Calu3 (cell line): ENCODE results near the gene FAM107B. TPM values are rescaled to one million over a fixed set of nuclear protein-coding genes. Genes with fewer than 3 reads are reported as not detected.

Source experiments
- BruUV-seq: library from RNA; stranded (reverse); fragments of 400-500 nt; replicated peaks from 2 replicates; lab custom pipeline; 2021; lab: Mats Ljungman, UMichigan
- CTCF ChIA-PET: fragments of 300-600 bp; sonication (Branson Sonifier 250); formaldehyde crosslinking; loops from one replicate; lab custom pipeline; 2022; ENCODE audit warnings: antibody characterized with exemption; lab: Charles Lee
- DNase-seq: peaks from one replicate; pipeline ENCODE4 v3.0.0; 2022
- H3K27ac Mint-ChIP-seq: one replicate; pipeline ENCODE4 v1.8.0; 2022; ENCODE audit warnings: mixed read lengths; ENCODE audit not compliant: unreplicated experiment
- H3K27me3 Mint-ChIP-seq: one replicate; pipeline ENCODE4 v1.8.0; 2022; ENCODE audit warnings: mixed read lengths; ENCODE audit not compliant: unreplicated experiment
- H3K36me3 Mint-ChIP-seq: one replicate; pipeline ENCODE4 v1.8.0; 2022; ENCODE audit warnings: mild to moderate bottlenecking, moderate library complexity, mixed read lengths; ENCODE audit not compliant: insufficient read depth, unreplicated experiment
- H3K4me1 Mint-ChIP-seq: one replicate; pipeline ENCODE4 v1.8.0; 2022; ENCODE audit warnings: mild to moderate bottlenecking, low read depth, mixed read lengths; ENCODE audit not compliant: unreplicated experiment
- H3K4me3 Mint-ChIP-seq: one replicate; pipeline ENCODE4 v1.8.0; 2022; ENCODE audit warnings: mild to moderate bottlenecking, low read depth, moderate library complexity, mixed read lengths; ENCODE audit not compliant: unreplicated experiment
- H3K9me3 Mint-ChIP-seq: one replicate; pipeline ENCODE4 v1.8.0; 2022; ENCODE audit warnings: low read depth, mixed read lengths; ENCODE audit not compliant: unreplicated experiment
- intact Hi-C: fragments of 100-400 bp; cut with micrococcal nuclease; formaldehyde crosslinking; loops from one replicate; pipeline ENCODE4 v1.10.0; 2022; ENCODE audit not compliant: unreplicated experiment
- total RNA-seq: library from RNA; stranded (reverse); gene quantifications from 2 replicates; pipeline ENCODE4 v1.2.3, GENCODE V29; 2022
- TF ChIP-seq, protein P1 (sequence below): fragments of 200-600 bp; IDR thresholded peaks from one replicate; pipeline ENCODE4 v1.8.0; 2022; ENCODE audit warnings: antibody characterized with exemption; ENCODE audit not compliant: unreplicated experiment

The FAM107B gene
- total RNA-seq, 1 experiment from 2014 or later = 168 TPM

DNA sequence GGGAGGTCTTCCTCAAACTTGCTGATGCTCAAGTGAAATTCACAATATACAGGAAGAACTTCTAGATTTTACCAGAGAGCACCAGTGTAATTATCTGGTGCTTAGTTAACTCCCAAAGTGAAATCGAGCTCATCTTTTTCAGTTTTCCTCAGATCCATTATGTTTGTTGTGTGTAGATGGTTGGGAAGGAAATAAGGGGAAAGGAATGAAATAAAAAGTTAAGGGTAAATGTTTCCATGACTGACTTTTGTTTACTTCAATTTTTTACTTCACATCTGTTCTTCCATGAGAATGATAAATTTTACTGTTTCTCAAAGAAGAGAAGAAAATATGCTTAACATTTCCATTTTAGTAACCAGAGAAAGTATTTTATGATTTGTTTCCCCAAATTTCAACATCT, 21.3 kb downstream of the FAM107B start:
- peaks cover 15% of the 10 kb centered on the region for H3K4me1 Mint-ChIP-seq
- H3K27me3 Mint-ChIP-seq = no peaks in the 10 kb centered on the region
- CTCF ChIA-PET = no interaction called here
- no peak overlapping the region for H3K4me3 Mint-ChIP-seq
- peaks cover 2% of the 10 kb centered on the region for H3K9me3 Mint-ChIP-seq
- no peak overlapping the region for H3K27ac Mint-ChIP-seq
- TF ChIP-seq, protein P1, sequence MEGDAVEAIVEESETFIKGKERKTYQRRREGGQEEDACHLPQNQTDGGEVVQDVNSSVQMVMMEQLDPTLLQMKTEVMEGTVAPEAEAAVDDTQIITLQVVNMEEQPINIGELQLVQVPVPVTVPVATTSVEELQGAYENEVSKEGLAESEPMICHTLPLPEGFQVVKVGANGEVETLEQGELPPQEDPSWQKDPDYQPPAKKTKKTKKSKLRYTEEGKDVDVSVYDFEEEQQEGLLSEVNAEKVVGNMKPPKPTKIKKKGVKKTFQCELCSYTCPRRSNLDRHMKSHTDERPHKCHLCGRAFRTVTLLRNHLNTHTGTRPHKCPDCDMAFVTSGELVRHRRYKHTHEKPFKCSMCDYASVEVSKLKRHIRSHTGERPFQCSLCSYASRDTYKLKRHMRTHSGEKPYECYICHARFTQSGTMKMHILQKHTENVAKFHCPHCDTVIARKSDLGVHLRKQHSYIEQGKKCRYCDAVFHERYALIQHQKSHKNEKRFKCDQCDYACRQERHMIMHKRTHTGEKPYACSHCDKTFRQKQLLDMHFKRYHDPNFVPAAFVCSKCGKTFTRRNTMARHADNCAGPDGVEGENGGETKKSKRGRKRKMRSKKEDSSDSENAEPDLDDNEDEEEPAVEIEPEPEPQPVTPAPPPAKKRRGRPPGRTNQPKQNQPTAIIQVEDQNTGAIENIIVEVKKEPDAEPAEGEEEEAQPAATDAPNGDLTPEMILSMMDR = no peak
- peaks cover 5% of the 10 kb centered on the region for H3K36me3 Mint-ChIP-seq
- BruUV-seq = no TSS peak
- intact Hi-C loops = no loop called here
- DNase-seq = no peak

DNA sequence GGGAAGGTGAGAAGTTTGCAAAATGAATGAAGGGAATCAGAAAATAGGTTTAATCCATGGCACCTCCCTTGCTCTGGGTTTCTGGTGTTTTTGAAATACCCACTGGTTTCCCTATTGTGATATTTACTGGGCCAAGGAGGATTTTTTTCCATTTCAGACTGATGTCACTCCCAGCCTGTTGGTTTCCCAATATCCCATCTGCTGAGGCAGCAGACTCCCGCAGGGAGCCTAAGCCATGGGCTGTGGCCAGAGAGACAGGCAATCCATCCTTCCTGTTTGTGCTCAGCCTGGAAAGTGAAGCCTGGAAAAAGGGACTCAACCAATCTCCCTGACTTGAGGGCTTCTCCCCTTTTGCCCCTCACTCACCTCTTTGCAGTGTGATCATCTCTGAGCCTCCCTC, 22.8 kb downstream of the FAM107B start:
- DNase-seq = no peak
- no TSS peak for BruUV-seq
- TF ChIP-seq, protein P1 = no peak
- CTCF ChIA-PET = no interaction called here
- peaks cover 24% of the 10 kb centered on the region for H3K4me1 Mint-ChIP-seq
- H3K4me3 Mint-ChIP-seq = no peak overlapping the region
- peaks cover 5% of the 10 kb centered on the region for H3K36me3 Mint-ChIP-seq
- no peak overlapping the region for H3K27ac Mint-ChIP-seq
- no peaks in the 10 kb centered on the region for H3K27me3 Mint-ChIP-seq
- intact Hi-C loops = no loop called here
- peaks cover 2% of the 10 kb centered on the region for H3K9me3 Mint-ChIP-seq

DNA sequence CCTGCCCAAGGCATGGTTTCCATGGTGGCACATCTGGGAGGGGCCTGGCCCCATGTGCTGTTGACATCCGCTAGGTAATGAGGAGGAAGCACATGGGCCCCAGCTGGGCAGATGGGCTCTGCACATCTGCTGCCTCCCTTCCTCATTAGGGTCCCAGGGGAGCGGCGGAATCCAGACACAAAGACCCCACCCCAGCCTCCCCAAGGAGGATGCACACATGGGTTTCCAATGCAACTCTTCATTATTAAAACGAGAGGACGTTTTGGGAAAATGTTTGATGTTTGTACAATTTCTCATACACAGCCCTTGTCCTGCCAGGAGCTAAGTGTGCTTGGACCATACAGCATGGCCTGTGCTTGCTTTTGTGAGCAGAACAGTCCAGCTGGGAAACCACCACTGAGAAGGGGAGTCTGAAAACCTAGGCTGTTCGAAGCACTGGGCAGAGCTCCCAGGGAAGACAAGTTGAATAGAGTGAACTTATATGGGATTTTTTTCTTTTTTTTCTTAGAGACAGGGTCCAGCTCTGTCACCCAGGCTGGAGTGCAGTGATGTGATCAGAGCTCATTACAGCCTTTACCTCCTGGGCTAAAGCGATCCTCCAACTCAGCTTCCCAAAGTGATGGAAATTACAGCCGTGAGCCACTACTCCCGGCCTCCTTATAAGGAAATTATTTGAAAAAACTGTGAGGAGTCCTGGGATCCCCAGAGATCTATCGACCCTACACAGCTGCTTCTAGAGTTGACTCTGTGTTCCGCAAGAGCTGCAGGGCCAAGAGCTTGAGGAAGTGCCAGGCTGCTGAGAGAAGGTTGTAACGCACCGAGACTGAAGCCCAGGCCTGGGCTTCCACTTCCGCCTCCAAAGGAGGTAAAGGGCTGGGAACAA, 23.4 kb downstream of the FAM107B start:
- no peak for DNase-seq
- H3K4me1 Mint-ChIP-seq = peaks cover 24% of the 10 kb centered on the region
- CTCF ChIA-PET = no interaction called here
- peaks cover 2% of the 10 kb centered on the region for H3K9me3 Mint-ChIP-seq
- no peaks in the 10 kb centered on the region for H3K27me3 Mint-ChIP-seq
- TF ChIP-seq, protein P1 = no peak
- H3K36me3 Mint-ChIP-seq = peaks cover 5% of the 10 kb centered on the region
- BruUV-seq = no TSS peak
- H3K27ac Mint-ChIP-seq = no peak overlapping the region
- no peak overlapping the region for H3K4me3 Mint-ChIP-seq
- intact Hi-C loops = no loop called here

DNA sequence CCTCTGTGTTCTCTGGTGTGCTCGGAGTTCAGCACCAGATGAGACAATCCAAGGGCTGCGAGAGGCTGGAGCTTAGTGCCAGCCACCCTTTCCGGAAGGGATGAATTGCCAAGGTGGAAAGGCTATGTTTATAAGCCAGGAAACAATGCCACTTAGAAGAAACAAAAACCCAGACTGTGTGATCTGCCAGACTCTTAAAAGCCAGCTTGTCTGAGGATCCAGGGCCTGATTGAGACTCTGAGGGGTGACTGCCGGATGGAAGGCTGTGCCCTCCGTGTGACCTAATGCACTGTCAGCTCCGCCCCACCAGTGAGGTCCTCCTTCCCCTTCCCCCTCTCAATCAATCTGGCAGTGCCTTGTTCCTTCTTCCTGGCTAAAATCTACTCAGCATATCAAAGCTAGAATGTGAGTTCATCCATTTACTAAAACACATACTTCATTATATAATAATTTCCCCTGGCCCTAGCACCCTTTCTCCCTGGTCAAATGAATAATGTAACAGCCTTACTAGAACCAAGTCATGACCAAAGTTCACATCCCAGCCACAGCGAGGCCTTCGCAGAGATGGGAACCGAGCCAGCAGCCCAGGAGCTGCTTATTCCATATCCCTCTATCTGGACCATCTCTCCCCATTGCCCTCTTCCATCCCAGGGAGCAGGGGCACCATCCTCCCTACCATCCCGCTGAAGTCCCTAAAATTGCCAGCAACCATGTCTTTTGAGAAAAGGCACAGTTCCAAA, 25.5 kb downstream of the FAM107B start:
- Mint-ChIP-seq H3K4me1 (peaks cover 24% of the 10 kb centered on the region), H3K27ac (peak overlapping the region; percentile 74), H3K4me3 (no peak overlapping the region), H3K36me3 (peaks cover 5% of the 10 kb centered on the region), H3K9me3 (peaks cover 6% of the 10 kb centered on the region), H3K27me3 (no peaks in the 10 kb centered on the region)
- peak; percentile 24 for DNase-seq
- CTCF ChIA-PET = interaction anchor here (1.4 kb wide), 1 partner anchor 75 kb away, joined by 4 read pairs; no protein-coding TSS in a partner anchor
- intact Hi-C loops = loop anchor here (10.0 kb wide), 1 partner anchor 94 kb away; no protein-coding TSS in a partner anchor
- BruUV-seq = no TSS peak
- TF ChIP-seq, protein P1 = no peak
